Erythroblast (primary cell): ENCODE measurements around the gene LKAAEAR1.
"Not testable (repeated sequence)": the region's sequence is repeated elsewhere in the genome, so short reads cannot be mapped to it uniquely, and the experiment has no call there.

Experiments
- DNase-seq, 2 experiments: peaks; one replicate each; lab custom pipeline; 2025; lab: John Stamatoyannopoulos, UW
- GATA1 ChIP-seq: IDR thresholded peaks from 2 replicates; pipeline ENCODE4 v1.6.1; 2011; ENCODE audit warnings: low read depth, mild to moderate bottlenecking, control low read depth, low read length, moderate library complexity
- POLR2A ChIP-seq: IDR thresholded peaks from 2 replicates; pipeline ENCODE4 v1.6.1; 2011; ENCODE audit warnings: mild to moderate bottlenecking, low read length

LKAAEAR1 gene

DNA sequence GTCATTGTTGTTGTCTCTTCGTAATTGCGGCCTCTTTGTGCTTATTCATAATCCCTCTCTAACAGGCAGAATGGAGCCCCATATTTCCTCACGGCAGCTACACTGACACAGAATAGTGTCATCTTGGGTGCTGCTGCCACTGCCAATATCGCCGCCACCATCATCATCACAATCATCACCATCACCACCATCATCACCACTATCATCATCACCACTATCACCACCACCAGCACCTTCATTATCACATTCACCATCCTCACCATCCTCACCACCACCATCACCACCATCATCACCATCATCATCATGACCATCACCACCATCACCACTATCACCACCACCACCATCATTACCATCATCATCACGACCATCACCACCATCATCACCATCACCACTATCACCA is 12.3 kb upstream of the LKAAEAR1 start:
- DNase-seq = no peak
- TF ChIP-seq POLR2A (no peak), GATA1 (no peak)

DNA sequence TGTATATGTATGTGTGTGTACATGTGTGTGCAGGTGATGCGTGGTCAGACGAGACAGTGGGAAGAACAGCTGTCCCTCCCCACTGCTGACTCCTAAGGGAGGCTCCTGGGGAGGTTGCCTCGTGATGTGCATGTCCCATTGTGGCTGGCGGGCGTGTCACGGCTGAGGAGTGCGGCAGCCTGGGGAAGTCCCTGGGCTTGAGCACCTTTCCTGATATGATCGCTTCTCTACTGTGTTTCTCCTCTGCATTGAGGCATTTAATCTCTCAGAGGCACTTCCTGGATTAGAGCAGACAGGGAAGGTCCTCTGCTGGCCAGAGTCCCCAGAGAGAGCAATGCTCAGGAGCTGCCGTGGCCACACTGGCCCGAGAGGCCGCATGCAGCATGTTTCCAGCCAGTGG is 11.7 kb upstream of the LKAAEAR1 start:
- no peak for TF ChIP-seq GATA1
- TF ChIP-seq POLR2A = no peak
- DNase-seq = no peak

DNA sequence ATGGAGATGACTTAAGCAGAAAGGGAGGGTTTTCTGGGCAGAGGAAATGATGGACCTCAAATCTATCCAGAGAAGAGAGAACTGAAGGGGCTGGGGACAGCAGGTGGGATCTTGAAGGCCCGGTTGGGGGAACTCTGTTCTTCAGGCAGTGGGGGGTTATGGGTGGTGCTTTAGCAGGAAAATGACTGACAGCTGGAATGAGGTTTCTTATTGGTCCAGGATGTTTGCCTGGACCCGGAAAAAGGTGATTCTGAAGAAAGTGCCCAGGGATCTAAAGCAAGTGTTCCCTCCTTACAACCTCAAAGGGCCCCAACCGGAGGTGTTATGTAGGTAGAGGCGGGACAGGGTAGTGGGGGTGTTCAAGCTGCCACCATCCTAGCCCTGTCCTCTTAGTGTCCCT is 11.3 kb upstream of the LKAAEAR1 start:
- DNase-seq = no peak
- no peak for TF ChIP-seq POLR2A

DNA sequence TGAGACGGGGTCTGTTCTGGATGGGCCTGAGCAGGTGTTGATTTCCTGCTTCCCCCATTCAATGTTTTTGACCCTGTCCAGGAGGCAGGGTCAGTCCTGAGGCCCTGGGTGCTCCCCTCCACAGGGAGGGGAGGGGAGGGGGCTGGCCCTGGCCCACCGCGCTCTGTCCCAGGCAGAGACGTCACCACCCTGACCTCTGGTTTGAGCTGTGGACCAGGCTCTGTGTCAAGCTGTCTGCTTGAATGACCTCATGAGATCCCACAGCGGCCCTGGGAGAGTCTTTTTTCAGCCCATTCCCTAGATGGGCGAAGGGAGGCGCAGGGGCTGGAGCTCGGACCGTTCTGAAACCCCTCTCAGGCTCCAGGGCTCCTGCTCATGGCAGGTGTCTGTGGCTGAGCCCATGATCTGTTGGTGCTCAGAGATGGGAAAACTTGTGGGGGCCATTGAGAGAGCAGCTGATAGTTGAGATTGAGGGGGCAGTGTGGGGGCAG is 8.9 kb upstream of the LKAAEAR1 start:
- DNase-seq = no peak

DNA sequence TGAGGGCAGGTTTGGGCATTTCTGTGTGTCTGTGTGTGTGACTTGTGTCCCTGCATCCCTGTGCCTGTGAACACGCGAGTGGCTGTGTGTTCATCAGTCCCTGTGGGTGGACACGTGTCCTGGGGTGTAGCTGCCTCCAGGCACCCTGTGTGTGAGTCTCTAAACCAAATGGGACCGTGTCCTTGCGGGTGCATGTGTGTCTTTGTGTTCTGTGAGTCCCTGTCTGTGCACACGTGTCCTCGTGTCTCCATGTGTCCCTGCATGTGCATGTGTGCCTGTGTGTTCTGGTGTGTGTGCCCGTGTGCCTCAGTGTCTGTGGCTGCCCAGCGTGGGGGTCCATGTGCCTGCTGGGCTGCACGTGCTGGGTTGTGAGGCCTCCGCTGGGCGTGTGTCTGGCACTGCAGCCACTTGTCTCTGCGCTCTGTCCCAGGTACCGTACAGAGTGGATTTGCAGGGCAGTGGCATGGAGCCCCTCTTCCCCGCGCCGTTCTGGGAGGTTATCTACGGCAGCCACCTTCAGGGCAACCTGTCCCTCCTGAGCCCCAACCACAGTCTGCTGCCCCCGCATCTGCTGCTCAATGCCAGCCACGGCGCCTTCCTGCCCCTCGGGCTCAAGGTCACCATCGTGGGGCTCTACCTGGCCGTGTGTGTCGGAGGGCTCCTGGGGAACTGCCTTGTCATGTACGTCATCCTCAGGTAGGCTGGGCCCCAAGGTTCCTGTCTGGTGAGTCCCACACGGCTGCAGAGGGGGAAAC is 8.2 kb upstream of the LKAAEAR1 start:
- no peak for DNase-seq
- no peak for TF ChIP-seq POLR2A
- TF ChIP-seq GATA1 = no peak

More for the DNA sequence above, 8.9 kb upstream of the LKAAEAR1 start:
- TF ChIP-seq POLR2A (no peak), GATA1 (no peak)

DNA sequence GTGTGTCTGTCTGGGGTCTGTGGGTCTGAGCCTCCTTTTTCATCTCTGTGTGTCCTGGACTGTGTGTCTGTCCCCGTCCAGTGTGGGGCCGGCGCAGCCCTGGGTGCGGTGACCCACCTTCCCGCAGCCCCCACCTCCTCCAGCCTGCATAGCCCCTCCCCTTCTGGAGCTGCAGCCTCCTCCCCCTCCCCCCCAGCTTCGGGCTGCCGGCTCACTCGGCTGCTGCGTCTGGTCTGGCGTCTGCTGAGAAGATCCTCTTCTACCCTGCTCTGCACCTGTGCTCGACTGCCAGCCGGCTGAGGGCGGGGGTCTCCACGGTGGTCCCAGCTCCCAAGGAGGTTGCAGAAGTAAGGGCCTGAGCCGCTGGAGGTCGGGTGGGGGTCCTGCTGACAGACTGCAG is 7.6 kb upstream of the LKAAEAR1 start:
- no peak for DNase-seq
- no peak for TF ChIP-seq GATA1
- no peak for TF ChIP-seq POLR2A

DNA sequence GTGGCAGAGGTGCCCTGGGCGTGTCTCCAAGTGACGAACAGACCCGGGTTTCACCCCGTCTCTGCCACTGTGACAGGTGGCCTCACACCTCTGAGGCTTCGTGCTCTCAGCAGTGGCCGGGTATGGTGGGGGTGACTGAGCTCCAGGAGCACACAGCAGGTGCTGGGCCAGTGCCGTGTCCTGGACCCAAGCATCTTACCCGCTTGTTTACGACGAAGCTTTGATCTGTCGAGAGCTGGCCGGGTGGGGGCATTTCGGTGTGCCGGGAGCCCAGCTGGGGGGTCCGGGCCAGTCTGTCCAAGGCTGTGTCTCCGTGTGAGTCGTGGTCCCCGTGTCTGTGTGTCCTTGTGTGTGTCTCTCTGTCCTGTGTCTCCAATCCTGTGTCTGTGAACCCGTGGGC is 7.1 kb upstream of the LKAAEAR1 start:
- TF ChIP-seq GATA1 (no peak), POLR2A (no peak)
- DNase-seq = no peak

DNA sequence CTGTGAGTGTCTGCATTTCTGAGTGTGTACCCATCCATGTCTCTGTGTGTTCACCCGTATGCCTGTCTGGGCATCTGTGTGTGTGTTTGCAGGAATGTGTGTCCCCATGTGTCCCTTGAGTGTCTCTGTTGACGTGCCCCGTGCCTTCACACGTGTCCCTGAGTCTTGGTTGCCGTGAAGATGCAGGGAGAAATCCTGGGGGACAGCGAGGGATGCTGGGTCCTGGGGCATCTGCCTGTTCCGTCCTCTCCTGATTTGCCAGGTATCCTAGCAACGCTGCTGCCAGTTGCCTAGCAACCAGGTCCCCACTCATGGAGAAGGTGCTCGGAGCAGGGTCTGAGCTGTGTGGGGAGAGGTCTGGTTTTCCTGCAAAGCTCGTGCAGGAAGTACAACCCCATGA is 6.0 kb upstream of the LKAAEAR1 start:
- no peak for TF ChIP-seq POLR2A
- no peak for TF ChIP-seq GATA1
- DNase-seq = no peak

DNA sequence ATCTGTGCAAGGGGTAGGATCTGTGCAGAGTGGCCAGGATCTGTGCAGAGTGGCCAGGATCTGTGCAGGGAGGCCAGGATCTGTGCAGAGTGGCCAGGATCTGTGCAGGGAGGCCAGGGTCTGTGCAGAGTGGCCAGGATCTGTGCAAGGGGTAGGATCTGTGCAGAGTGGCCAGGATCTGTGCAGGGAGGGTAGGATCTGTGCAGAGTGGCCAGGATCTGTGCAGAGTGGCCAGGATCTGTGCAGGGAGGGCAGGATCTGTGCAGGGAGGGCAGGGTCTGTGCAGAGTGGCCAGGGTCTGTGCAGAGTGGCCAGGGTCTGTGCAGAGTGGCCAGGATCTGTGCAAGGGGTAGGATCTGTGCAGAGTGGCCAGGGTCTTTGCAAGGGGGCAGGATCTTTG is 4.4 kb upstream of the LKAAEAR1 start:
- peak; percentile 20 to 22 for DNase-seq

DNA sequence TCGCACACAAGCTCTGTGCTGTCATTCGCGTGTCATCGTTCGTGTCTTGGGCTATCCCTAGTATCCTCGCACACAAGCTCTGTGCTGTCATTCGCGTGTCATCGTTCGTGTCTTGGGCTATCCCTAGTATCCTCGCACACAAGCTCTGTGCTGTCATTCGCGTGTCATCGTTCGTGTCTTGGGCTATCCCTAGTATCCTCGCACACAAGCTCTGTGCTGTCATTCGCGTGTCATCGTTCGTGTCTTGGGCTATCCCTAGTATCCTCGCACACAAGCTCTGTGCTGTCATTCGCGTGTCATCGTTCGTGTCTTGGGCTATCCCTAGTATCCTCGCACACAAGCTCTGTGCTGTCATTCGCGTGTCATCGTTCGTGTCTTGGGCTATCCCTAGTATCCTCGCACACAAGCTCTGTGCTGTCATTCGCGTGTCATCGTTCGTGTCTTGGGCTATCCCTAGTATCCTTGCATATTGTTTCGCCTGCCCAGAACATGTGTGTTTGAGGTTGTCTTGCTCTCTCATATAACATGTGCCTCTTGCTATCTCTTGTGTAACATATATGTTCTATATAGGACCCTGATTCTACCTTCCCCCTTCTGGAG is 3.1 kb upstream of the LKAAEAR1 start:
- DNase-seq = not testable (repeated sequence)

DNA sequence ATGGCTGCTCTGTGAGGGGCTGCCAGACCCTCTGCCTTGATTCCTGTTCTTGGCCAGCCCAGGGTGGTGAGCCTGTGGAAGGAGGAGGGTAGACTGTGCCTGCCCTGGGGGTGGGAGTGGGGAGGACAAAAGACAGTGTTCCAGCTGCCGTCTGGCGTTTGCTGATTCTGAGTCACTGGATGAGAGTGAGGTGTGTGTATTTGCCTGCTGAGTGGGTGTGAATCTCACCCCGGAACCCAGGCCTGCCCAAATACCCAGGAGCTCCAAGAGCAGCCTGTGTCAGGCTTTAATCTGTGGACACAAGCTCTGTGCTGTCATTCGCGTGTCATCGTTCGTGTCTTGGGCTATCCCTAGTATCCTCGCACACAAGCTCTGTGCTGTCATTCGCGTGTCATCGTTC is 2.6 kb upstream of the LKAAEAR1 start:
- DNase-seq = no peak
- TF ChIP-seq POLR2A (no peak), GATA1 (no peak)

DNA sequence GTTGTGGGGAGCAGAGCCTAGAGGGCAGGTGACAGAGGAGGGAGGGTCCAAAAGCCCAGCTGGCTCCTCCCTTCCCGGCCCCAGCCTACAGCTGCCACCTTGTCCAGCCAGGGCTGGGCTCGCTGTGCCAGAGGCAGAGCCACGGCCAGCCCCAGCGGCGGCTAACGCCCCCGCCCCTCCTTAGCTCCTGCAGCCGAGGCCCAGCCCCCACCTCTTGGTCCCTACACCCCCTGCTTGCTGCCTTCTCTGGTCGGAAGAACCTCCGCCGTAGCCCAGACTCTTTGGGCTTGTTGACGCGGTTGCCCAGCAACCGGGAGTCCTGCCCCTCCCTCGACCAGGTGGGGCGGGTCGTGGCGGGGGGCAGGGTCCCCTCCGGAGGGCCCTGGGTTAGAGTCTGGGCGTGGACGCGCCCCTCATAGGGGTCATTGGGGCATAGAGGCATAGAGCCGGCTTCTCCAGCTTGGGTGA is 521 bp upstream of the LKAAEAR1 start:
- DNase-seq = no peak
- TF ChIP-seq GATA1 (no peak), POLR2A (no peak)

DNA sequence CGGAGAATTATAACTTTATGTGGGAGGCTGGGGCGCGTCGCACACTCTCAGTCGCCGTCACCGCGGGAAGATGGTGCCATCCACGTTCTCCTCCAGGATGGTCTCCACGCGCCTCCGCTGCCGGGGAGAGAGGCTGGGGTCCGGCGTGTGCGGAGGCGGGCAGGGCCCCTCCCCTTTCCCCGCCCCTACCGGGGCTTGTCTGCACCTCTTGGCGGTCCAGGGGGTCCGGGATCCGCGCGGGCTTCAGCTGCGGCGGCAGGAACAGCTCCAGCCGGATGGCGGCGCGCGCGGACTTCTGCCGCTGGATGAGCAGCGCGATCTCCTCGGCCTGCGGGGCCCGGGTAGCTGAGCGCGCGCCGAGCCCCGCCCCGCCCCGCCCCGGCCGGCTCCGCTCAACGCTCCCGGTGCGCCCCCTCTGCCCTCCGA is 807 bp downstream of the LKAAEAR1 start:
- DNase-seq = peak; percentile 75 to 77

DNA sequence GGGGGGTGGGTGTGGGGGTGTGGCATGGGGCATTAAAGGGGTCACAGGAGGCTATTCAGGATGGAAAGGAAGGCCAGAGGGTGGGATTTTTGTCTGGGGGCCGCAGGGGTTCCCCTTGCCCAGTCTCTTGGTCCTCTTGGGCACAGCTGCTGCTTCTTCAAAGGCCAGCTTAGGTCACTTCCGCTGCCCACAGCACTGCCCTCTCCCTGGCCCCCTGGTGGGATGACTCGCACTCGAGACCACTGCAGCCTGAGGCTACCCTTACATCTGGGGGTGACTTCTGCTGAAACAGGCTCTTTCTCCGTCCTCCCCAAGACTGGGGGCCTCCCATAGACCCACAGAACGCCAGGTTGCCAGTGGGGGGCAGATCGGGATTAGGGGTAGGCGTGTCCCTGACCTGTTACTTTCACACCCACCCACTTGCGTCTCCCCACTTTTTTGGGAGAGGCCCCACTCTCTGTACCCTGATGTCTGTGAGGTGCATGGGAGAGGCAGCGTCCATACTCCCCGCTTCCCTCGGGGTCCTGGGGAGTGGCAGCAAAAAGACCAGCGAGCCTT is 1.3 kb downstream of the LKAAEAR1 start:
- TF ChIP-seq POLR2A (no peak), GATA1 (no peak)
- no peak for DNase-seq

More for the DNA sequence above, 807 bp downstream of the LKAAEAR1 start:
- TF ChIP-seq GATA1 = no peak
- TF ChIP-seq POLR2A = no peak
